ENCODE results near the gene TTYH1.

GRCh38 chr19:54421169-54421516 lies 5.9 kb downstream of the TTYH1 start:
- TF ChIP-seq CTCF (IDR thresholded peaks at IDR 0.05) (no peak), POLR2A (IDR thresholded peaks at IDR 0.05) (no peak)

Data from testis (tissue), 2 donors.